Stimulated activated naive B cell treated with anti-CD40 and anti-IgM and Interleukin-4, amounts not matched to agents 10 μg/mL and 1 μg/mL and 100 μg/mL, for 72 hours (primary cell): ENCODE measurements around the gene RCAN2.

Source experiments
- ATAC-seq, 2 donors: fragments of 150-1000 bp; cut with Tn5 transposase; replicated peaks; 2 replicates each; pipeline ENCODE4 v1.10.0; 2021; ENCODE audit warnings: moderate library complexity in 1 of 2
- DNase-seq: peaks from one replicate; pipeline ENCODE4 v3.0.0; 2021
- H3K27ac Mint-ChIP-seq: one replicate; pipeline ENCODE4 v1.8.0; 2022; ENCODE audit warnings: mild to moderate bottlenecking, mixed read lengths
- H3K27me3 Mint-ChIP-seq, 2 donors: one replicate each; pipeline ENCODE4 v1.8.0; 2022; ENCODE audit warnings: mixed read lengths in 2 of 2
- H3K36me3 Mint-ChIP-seq, 2 donors: one replicate each; pipeline ENCODE4 v1.8.0; 2022; ENCODE audit warnings: mixed read lengths in 2 of 2, mild to moderate bottlenecking in 1 of 2
- H3K4me1 Mint-ChIP-seq, 2 donors: one replicate each; pipeline ENCODE4 v1.8.0; 2022; ENCODE audit warnings: mixed read lengths in 2 of 2, mild to moderate bottlenecking in 1 of 2
- H3K4me3 Mint-ChIP-seq, 2 donors: one replicate each; pipeline ENCODE4 v1.8.0; 2022; ENCODE audit warnings: mild to moderate bottlenecking in 2 of 2, mixed read lengths in 2 of 2, moderate library complexity in 1 of 2
- H3K9me3 Mint-ChIP-seq, 2 donors: one replicate each; pipeline ENCODE4 v1.8.0; 2022; ENCODE audit warnings: mixed read lengths in 2 of 2, mild to moderate bottlenecking in 1 of 2

The RCAN2 gene

GRCh38 chr6:46472243-46472642 lies 19.0 kb downstream of the RCAN2 start:
- ATAC-seq = no peak
- no peaks in the 10 kb centered on the region for H3K4me1 Mint-ChIP-seq
- H3K9me3 Mint-ChIP-seq = no peaks in the 10 kb centered on the region
- H3K27ac Mint-ChIP-seq = no peak overlapping the region
- no peaks in the 10 kb centered on the region for H3K36me3 Mint-ChIP-seq
- peaks cover 17 to 37% of the 10 kb centered on the region in 2 donors for H3K27me3 Mint-ChIP-seq
- no peak for DNase-seq
- no peak overlapping the region for H3K4me3 Mint-ChIP-seq

GRCh38 chr6:46469021-46469420 lies 22.2 kb downstream of the RCAN2 start:
- H3K27me3 Mint-ChIP-seq = peaks cover 11 to 20% of the 10 kb centered on the region in 2 donors
- no peak for ATAC-seq
- no peaks in the 10 kb centered on the region for H3K9me3 Mint-ChIP-seq

GRCh38 chr6:46468403-46469010 lies 22.7 kb downstream of the RCAN2 start:
- Mint-ChIP-seq H3K36me3 (no peaks in the 10 kb centered on the region), H3K27ac (no peak overlapping the region), H3K4me3 (no peak overlapping the region), H3K27me3 (peaks cover 7 to 17% of the 10 kb centered on the region in 2 donors), H3K4me1 (no peaks in the 10 kb centered on the region), H3K9me3 (no peaks in the 10 kb centered on the region)
- ATAC-seq = no peak
- no peak for DNase-seq

More at GRCh38 chr6:46469021-46469420, 22.2 kb downstream of the RCAN2 start:
- no peak overlapping the region for H3K4me3 Mint-ChIP-seq
- no peak for DNase-seq
- H3K4me1 Mint-ChIP-seq = no peaks in the 10 kb centered on the region
- H3K27ac Mint-ChIP-seq = no peak overlapping the region
- H3K36me3 Mint-ChIP-seq = no peaks in the 10 kb centered on the region

GRCh38 chr6:46466570-46466969 lies 24.7 kb downstream of the RCAN2 start:
- Mint-ChIP-seq H3K27me3 (peaks cover 13 to 20% of the 10 kb centered on the region in 2 donors), H3K36me3 (no peaks in the 10 kb centered on the region), H3K9me3 (no peaks in the 10 kb centered on the region), H3K4me1 (no peaks in the 10 kb centered on the region), H3K27ac (no peak overlapping the region), H3K4me3 (no peak overlapping the region)
- no peak for DNase-seq
- no peak for ATAC-seq

GRCh38 chr6:46465294-46466165 lies 25.7 kb downstream of the RCAN2 start:
- no peaks in the 10 kb centered on the region for H3K4me1 Mint-ChIP-seq
- no peaks in the 10 kb centered on the region for H3K9me3 Mint-ChIP-seq
- no peak for DNase-seq
- H3K27ac Mint-ChIP-seq = no peak overlapping the region
- peaks cover 4 to 13% of the 10 kb centered on the region in 2 donors for H3K27me3 Mint-ChIP-seq
- no peaks in the 10 kb centered on the region for H3K36me3 Mint-ChIP-seq
- no peak for ATAC-seq
- H3K4me3 Mint-ChIP-seq = no peak overlapping the region

- H3K4me3 Mint-ChIP-seq = no peak overlapping the region
- H3K9me3 Mint-ChIP-seq = no peaks in the 10 kb centered on the region
- DNase-seq (no peak), ATAC-seq (no peak)
- H3K36me3 Mint-ChIP-seq = no peaks in the 10 kb centered on the region
- no peaks in the 10 kb centered on the region for H3K4me1 Mint-ChIP-seq
- H3K27ac Mint-ChIP-seq = no peak overlapping the region
- H3K27me3 Mint-ChIP-seq = peaks cover 11 to 34% of the 10 kb centered on the region in 2 donors
Observed at GRCh38 chr6:46456297-46456696, 35.0 kb downstream of the RCAN2 start.

- Mint-ChIP-seq H3K9me3 (peaks cover 3 to 7% of the 10 kb centered on the region in 2 donors), H3K27me3 (peaks cover 14 to 27% of the 10 kb centered on the region in 2 donors), H3K27ac (no peak overlapping the region), H3K4me1 (no peaks in the 10 kb centered on the region), H3K4me3 (no peak overlapping the region), H3K36me3 (no peaks in the 10 kb centered on the region)
- ATAC-seq (no peak), DNase-seq (no peak)
Observed at GRCh38 chr6:46454691-46455090, 36.6 kb downstream of the RCAN2 start.

- DNase-seq = no peak
- no peak overlapping the region for H3K4me3 Mint-ChIP-seq
- H3K27me3 Mint-ChIP-seq = peaks cover 14 to 22% of the 10 kb centered on the region in 2 donors
Observed at GRCh38 chr6:46453741-46454316, 37.4 kb downstream of the RCAN2 start.

GRCh38 chr6:46453216-46453615 lies 38.0 kb downstream of the RCAN2 start:
- no peak for ATAC-seq
- H3K9me3 Mint-ChIP-seq = peaks cover 8 to 13% of the 10 kb centered on the region in 2 donors
- no peak overlapping the region for H3K4me3 Mint-ChIP-seq
- no peak overlapping the region for H3K27ac Mint-ChIP-seq
- no peaks in the 10 kb centered on the region for H3K36me3 Mint-ChIP-seq
- no peak for DNase-seq
- no peaks in the 10 kb centered on the region for H3K4me1 Mint-ChIP-seq
- H3K27me3 Mint-ChIP-seq = peaks cover 14 to 24% of the 10 kb centered on the region in 2 donors

More at GRCh38 chr6:46453741-46454316, 37.4 kb downstream of the RCAN2 start:
- H3K4me1 Mint-ChIP-seq = no peaks in the 10 kb centered on the region
- H3K36me3 Mint-ChIP-seq = no peaks in the 10 kb centered on the region
- H3K27ac Mint-ChIP-seq = no peak overlapping the region
- no peak for ATAC-seq
- H3K9me3 Mint-ChIP-seq = peaks cover 5 to 9% of the 10 kb centered on the region in 2 donors

- Mint-ChIP-seq H3K27me3 (peaks cover 10 to 23% of the 10 kb centered on the region in 2 donors), H3K36me3 (no peaks in the 10 kb centered on the region), H3K4me1 (no peaks in the 10 kb centered on the region), H3K4me3 (no peak overlapping the region), H3K9me3 (peaks cover 12 to 15% of the 10 kb centered on the region in 2 donors), H3K27ac (no peak overlapping the region)
- no peak for DNase-seq
- ATAC-seq = no peak
Observed at GRCh38 chr6:46452312-46452917, 38.8 kb downstream of the RCAN2 start.

- Mint-ChIP-seq H3K9me3 (peaks cover 17 to 18% of the 10 kb centered on the region in 2 donors), H3K36me3 (no peaks in the 10 kb centered on the region), H3K27me3 (peaks cover 10 to 17% of the 10 kb centered on the region in 2 donors), H3K27ac (no peak overlapping the region), H3K4me1 (no peaks in the 10 kb centered on the region), H3K4me3 (no peak overlapping the region)
- no peak for DNase-seq
- no peak for ATAC-seq
Observed at GRCh38 chr6:46451343-46451742, 39.9 kb downstream of the RCAN2 start.

GRCh38 chr6:46444772-46445454 lies 46.3 kb downstream of the RCAN2 start:
- Mint-ChIP-seq H3K9me3 (peaks cover 23 to 29% of the 10 kb centered on the region in 2 donors), H3K4me3 (no peak overlapping the region), H3K36me3 (no peaks in the 10 kb centered on the region), H3K27me3 (peaks cover 0 to 26% of the 10 kb centered on the region in 2 donors), H3K27ac (no peak overlapping the region), H3K4me1 (no peaks in the 10 kb centered on the region)
- DNase-seq = no peak
- no peak for ATAC-seq

- ATAC-seq (no peak), DNase-seq (no peak)
- no peak overlapping the region for H3K27ac Mint-ChIP-seq
- no peaks in the 10 kb centered on the region for H3K4me1 Mint-ChIP-seq
- H3K4me3 Mint-ChIP-seq = no peak overlapping the region
- H3K9me3 Mint-ChIP-seq = peaks cover 17 to 26% of the 10 kb centered on the region in 2 donors
- peaks cover 0 to 26% of the 10 kb centered on the region in 2 donors for H3K27me3 Mint-ChIP-seq
- H3K36me3 Mint-ChIP-seq = no peaks in the 10 kb centered on the region
Observed at GRCh38 chr6:46443623-46444022, 47.6 kb downstream of the RCAN2 start.

GRCh38 chr6:46440641-46441040 lies 50.6 kb downstream of the RCAN2 start:
- Mint-ChIP-seq H3K36me3 (no peaks in the 10 kb centered on the region), H3K27me3 (peaks cover 0 to 16% of the 10 kb centered on the region in 2 donors), H3K27ac (no peak overlapping the region), H3K9me3 (peaks cover 8 to 9% of the 10 kb centered on the region in 2 donors), H3K4me3 (no peak overlapping the region), H3K4me1 (no peaks in the 10 kb centered on the region)
- no peak for ATAC-seq
- no peak for DNase-seq
